Karpas-422 (cell line): ENCODE measurements around the gene LCMT2. TPM values are rescaled to one million over a fixed set of nuclear protein-coding genes. Genes with fewer than 3 reads are reported as not detected.
"Not testable (repeated sequence)": the region's sequence is repeated elsewhere in the genome, so short reads cannot be mapped to it uniquely, and the experiment has no call there.

Experiments used
- DNase-seq: peaks from one replicate; pipeline ENCODE4 v3.0.0-alpha.2; 2015
- H2AFZ ChIP-seq: fragments of 200-600 bp; sonication (generic); 2 replicates; pipeline ENCODE4 v1.6.1; 2014; ENCODE audit warnings: antibody characterized with exemption, low read length, mixed read lengths
- H3K27ac ChIP-seq: fragments of 200-600 bp; sonication (generic); 2 replicates; pipeline ENCODE4 v1.5.1; 2014; ENCODE audit warnings: mild to moderate bottlenecking, low read length, moderate library complexity
- H3K27me3 ChIP-seq: fragments of 200-600 bp; sonication (generic); 2 replicates; pipeline ENCODE4 v1.6.1; 2014; ENCODE audit warnings: low read length, mixed read lengths
- H3K36me3 ChIP-seq: fragments of 200-600 bp; sonication (generic); 2 replicates; pipeline ENCODE4 v1.6.1; 2014; ENCODE audit warnings: low read length, mixed read lengths; ENCODE audit not compliant: insufficient read depth
- H3K4me1 ChIP-seq: fragments of 200-600 bp; sonication (generic); 2 replicates; pipeline ENCODE4 v1.6.1; 2014; ENCODE audit warnings: mild to moderate bottlenecking, low read length, mixed read lengths
- H3K4me2 ChIP-seq: fragments of 200-600 bp; sonication (generic); 2 replicates; pipeline ENCODE4 v1.6.1; 2014; ENCODE audit warnings: low read length, low read depth, mild to moderate bottlenecking; ENCODE audit not compliant: poor library complexity, severe bottlenecking
- H3K4me3 ChIP-seq: fragments of 200-600 bp; sonication (generic); 2 replicates; pipeline ENCODE4 v1.5.1; 2014; ENCODE audit warnings: mild to moderate bottlenecking, antibody characterized with exemption, low read length, mixed read lengths
- H3K79me2 ChIP-seq: fragments of 200-600 bp; sonication (generic); 2 replicates; pipeline ENCODE4 v1.6.1; 2014; ENCODE audit warnings: mild to moderate bottlenecking, low read length, mixed read lengths
- H3K9ac ChIP-seq: fragments of 200-600 bp; sonication (generic); 2 replicates; pipeline ENCODE4 v1.6.0; 2014; ENCODE audit warnings: low read length
- H3K9me2 ChIP-seq: fragments of 200-600 bp; sonication (generic), shearing (Covaris generic); replicated peaks from 2 replicates; pipeline ENCODE4 v1.6.0; 2014; ENCODE audit warnings: mild to moderate bottlenecking, low read length, moderate library complexity; ENCODE audit not compliant: insufficient read depth
- H3K9me3 ChIP-seq: fragments of 300-700, 200-600 bp; sonication (generic); 2 replicates; pipeline ENCODE4 v1.6.1; 2014; ENCODE audit warnings: low read length, mixed read lengths
- H4K20me1 ChIP-seq: fragments of 200-600 bp; sonication (generic); 2 replicates; pipeline ENCODE4 v1.6.1; 2014; ENCODE audit warnings: mild to moderate bottlenecking, antibody characterized with exemption, low read length, low read depth; ENCODE audit not compliant: insufficient read depth
- total RNA-seq: library from RNA; depleted of rRNA; stranded (reverse); fragments of >200 nt; shearing (Covaris generic); gene quantifications from 2 replicates; pipeline ENCODE4 v1.2.3, GENCODE V29; 2014; ENCODE audit warnings: low replicate concordance

The LCMT2 gene
- total RNA-seq, 1 experiment from 2014 or later = 11.1 TPM

GRCh38 chr15:43294091-43294706, 36.2 kb downstream of the LCMT2 start:
- Histone ChIP-seq H3K36me3 (no peaks in the 10 kb centered on the region), H3K9me2 (no peaks in the 10 kb centered on the region), H3K27ac (no peak overlapping the region)

GRCh38 chr15:43293432-43293831, 36.9 kb downstream of the LCMT2 start:
- H2AFZ ChIP-seq = no peak overlapping the region
- DNase-seq = no peak

More at GRCh38 chr15:43294091-43294706, 36.2 kb downstream of the LCMT2 start:
- Histone ChIP-seq H3K4me2 (no peak overlapping the region), H3K79me2 (no peaks in the 10 kb centered on the region), H3K9ac (no peak overlapping the region), H3K4me1 (no peaks in the 10 kb centered on the region), H3K27me3 (no peaks in the 10 kb centered on the region), H2AFZ (no peak overlapping the region), H4K20me1 (no peaks in the 10 kb centered on the region), H3K4me3 (no peak overlapping the region), H3K9me3 (no peaks in the 10 kb centered on the region)
- no peak for DNase-seq

GRCh38 chr15:43292375-43293078, 37.8 kb downstream of the LCMT2 start:
- no peak for DNase-seq
- no peaks in the 10 kb centered on the region for H3K4me1 ChIP-seq
- H3K36me3 ChIP-seq = no peaks in the 10 kb centered on the region
- no peak overlapping the region for H3K4me3 ChIP-seq
- no peaks in the 10 kb centered on the region for H3K9me3 ChIP-seq
- H2AFZ ChIP-seq = no peak overlapping the region
- H4K20me1 ChIP-seq = no peaks in the 10 kb centered on the region
- no peaks in the 10 kb centered on the region for H3K79me2 ChIP-seq
- no peak overlapping the region for H3K4me2 ChIP-seq
- H3K9ac ChIP-seq = no peak overlapping the region
- H3K27me3 ChIP-seq = no peaks in the 10 kb centered on the region
- H3K9me2 ChIP-seq = no peaks in the 10 kb centered on the region
- H3K27ac ChIP-seq = no peak overlapping the region

More at GRCh38 chr15:43293432-43293831, 36.9 kb downstream of the LCMT2 start:
- H3K27me3 ChIP-seq = no peaks in the 10 kb centered on the region
- H3K4me1 ChIP-seq = no peaks in the 10 kb centered on the region
- no peaks in the 10 kb centered on the region for H3K79me2 ChIP-seq
- no peaks in the 10 kb centered on the region for H3K9me3 ChIP-seq
- H3K4me2 ChIP-seq = no peak overlapping the region
- no peaks in the 10 kb centered on the region for H3K9me2 ChIP-seq
- H4K20me1 ChIP-seq = no peaks in the 10 kb centered on the region
- no peaks in the 10 kb centered on the region for H3K36me3 ChIP-seq
- H3K9ac ChIP-seq = no peak overlapping the region
- no peak overlapping the region for H3K4me3 ChIP-seq
- H3K27ac ChIP-seq = no peak overlapping the region

GRCh38 chr15:43289656-43290055, 40.7 kb downstream of the LCMT2 start:
- H3K27ac ChIP-seq, H3K4me2 ChIP-seq, H2AFZ ChIP-seq, H3K36me3 ChIP-seq, H3K4me1 ChIP-seq, H3K9me3 ChIP-seq, H3K9ac ChIP-seq, H3K27me3 ChIP-seq, DNase-seq, H3K9me2 ChIP-seq, H4K20me1 ChIP-seq, H3K79me2 ChIP-seq, H3K4me3 ChIP-seq: not testable (repeated sequence)

- no peak overlapping the region for H3K27ac ChIP-seq
- H3K9ac ChIP-seq = no peak overlapping the region
- H3K4me1 ChIP-seq = no peaks in the 10 kb centered on the region
- H3K4me2 ChIP-seq = no peak overlapping the region
- H3K79me2 ChIP-seq = no peaks in the 10 kb centered on the region
- H2AFZ ChIP-seq = no peak overlapping the region
- no peak overlapping the region for H3K4me3 ChIP-seq
- no peaks in the 10 kb centered on the region for H3K27me3 ChIP-seq
- H3K9me3 ChIP-seq = no peaks in the 10 kb centered on the region
- no peaks in the 10 kb centered on the region for H3K36me3 ChIP-seq
- no peaks in the 10 kb centered on the region for H4K20me1 ChIP-seq
- no peak for DNase-seq
- H3K9me2 ChIP-seq = no peaks in the 10 kb centered on the region
Measured at GRCh38 chr15:43287254-43287653, 43.1 kb downstream of the LCMT2 start.

GRCh38 chr15:43286074-43286473, 44.3 kb downstream of the LCMT2 start:
- no peak overlapping the region for H3K4me2 ChIP-seq

GRCh38 chr15:43285609-43286037, 44.8 kb downstream of the LCMT2 start:
- no peaks in the 10 kb centered on the region for H3K9me2 ChIP-seq
- DNase-seq = peak; percentile 90

More at GRCh38 chr15:43286074-43286473, 44.3 kb downstream of the LCMT2 start:
- H3K27ac ChIP-seq = no peak overlapping the region
- H3K79me2 ChIP-seq = no peaks in the 10 kb centered on the region
- H3K27me3 ChIP-seq = no peaks in the 10 kb centered on the region
- no peaks in the 10 kb centered on the region for H3K4me1 ChIP-seq
- no peak for DNase-seq
- no peak overlapping the region for H3K9ac ChIP-seq
- H3K9me2 ChIP-seq = no peaks in the 10 kb centered on the region
- H3K4me3 ChIP-seq = no peak overlapping the region
- no peak overlapping the region for H2AFZ ChIP-seq
- no peaks in the 10 kb centered on the region for H3K36me3 ChIP-seq
- H4K20me1 ChIP-seq = no peaks in the 10 kb centered on the region
- H3K9me3 ChIP-seq = no peaks in the 10 kb centered on the region

GRCh38 chr15:43283526-43283925, 46.8 kb downstream of the LCMT2 start:
- H2AFZ ChIP-seq = no peak overlapping the region
- DNase-seq = no peak
- H4K20me1 ChIP-seq = no peaks in the 10 kb centered on the region
- H3K9ac ChIP-seq = no peak overlapping the region
- no peak overlapping the region for H3K4me2 ChIP-seq
- H3K9me2 ChIP-seq = no peaks in the 10 kb centered on the region
- no peaks in the 10 kb centered on the region for H3K4me1 ChIP-seq
- H3K79me2 ChIP-seq = no peaks in the 10 kb centered on the region
- H3K9me3 ChIP-seq = no peaks in the 10 kb centered on the region
- H3K27me3 ChIP-seq = no peaks in the 10 kb centered on the region
- no peaks in the 10 kb centered on the region for H3K36me3 ChIP-seq
- H3K27ac ChIP-seq = no peak overlapping the region
- H3K4me3 ChIP-seq = no peak overlapping the region

More at GRCh38 chr15:43285609-43286037, 44.8 kb downstream of the LCMT2 start:
- H3K9me3 ChIP-seq = no peaks in the 10 kb centered on the region
- no peak overlapping the region for H2AFZ ChIP-seq
- no peak overlapping the region for H3K9ac ChIP-seq
- H3K4me3 ChIP-seq = no peak overlapping the region
- H3K4me1 ChIP-seq = no peaks in the 10 kb centered on the region
- H3K4me2 ChIP-seq = no peak overlapping the region
- H3K27ac ChIP-seq = no peak overlapping the region
- H3K79me2 ChIP-seq = no peaks in the 10 kb centered on the region
- no peaks in the 10 kb centered on the region for H3K27me3 ChIP-seq
- no peaks in the 10 kb centered on the region for H3K36me3 ChIP-seq
- no peaks in the 10 kb centered on the region for H4K20me1 ChIP-seq
